ENCODE results near the gene CDR2L. TPM values are rescaled to one million over a fixed set of nuclear protein-coding genes. Genes with fewer than 3 reads are reported as not detected.
"Not testable (repeated sequence)": the region's sequence is repeated elsewhere in the genome, so short reads cannot be mapped to it uniquely, and the experiment has no call there.

Gene CDR2L
- total RNA-seq, 4 donors from 2014 or later, result 2.0 to 5.6 (median 3.6) TPM

- in situ Hi-C loops (cut with MboI; ENCODE audit: low pct_ligation_motif_present in 1 of 4, low pct_unique_long_range_greater_than_20kb in 1 of 4, low sequenced_read_pairs in 3 of 4) (no loop called here), intact Hi-C loops (cut with DNase I; ENCODE audit: low total_unique reads) (no loop called here)
- no peak overlapping the region for H3K4me3 ChIP-seq
- no peak for DNase-seq
- H3K4me1 ChIP-seq, result peaks cover 0 to 14% (median 6%) of the 10 kb centered on the region in 4 donors
- TF ChIP-seq POLR2A (IDR thresholded peaks at IDR 0.05) (no peak), EP300 (IDR thresholded peaks at IDR 0.05; ENCODE audit: low read depth) (no peak), CTCF (IDR thresholded peaks at IDR 0.05) (no peak), POLR2AphosphoS5 (IDR thresholded peaks at IDR 0.05) (no peak)
- H3K36me3 ChIP-seq, result no peaks in the 10 kb centered on the region
- 86% methylated on average over 8 of the region's 8 CpGs; no CpG with 5 or more reads in 1 of the 2 donors for WGBS, 2 donors (ENCODE audit: low coverage in 1 of 2)
- no peaks in the 10 kb centered on the region for H3K9me3 ChIP-seq
- no peak overlapping the region for H3K27ac ChIP-seq
- H3K27me3 ChIP-seq, result no peaks in the 10 kb centered on the region
Measured at GRCh38 chr17:75005291-75005690, 17.9 kb downstream of the CDR2L start.

GRCh38 chr17:75006084-75006483 lies 18.7 kb downstream of the CDR2L start:
- H3K4me3 ChIP-seq; intact Hi-C loops (cut with DNase I; ENCODE audit: low total_unique reads); H3K27me3 ChIP-seq; H3K36me3 ChIP-seq; in situ Hi-C loops (cut with MboI; ENCODE audit: low pct_ligation_motif_present in 1 of 4, low pct_unique_long_range_greater_than_20kb in 1 of 4, low sequenced_read_pairs in 3 of 4); H3K9me3 ChIP-seq; DNase-seq; H3K27ac ChIP-seq: not testable (repeated sequence)
- peaks cover 5 to 20% (median 6%) of the 10 kb centered on the region in 4 donors for H3K4me1 ChIP-seq
- WGBS, 2 donors (ENCODE audit: low coverage in 1 of 2), result 91 to 100% methylated on average over 2 to 6 of the region's 6 CpGs

- 92 to 100% methylated on average over 1 to 5 of the region's 5 CpGs for WGBS, 2 donors (ENCODE audit: low coverage in 1 of 2)
- H3K36me3 ChIP-seq, result no peaks in the 10 kb centered on the region
- H3K9me3 ChIP-seq, result no peaks in the 10 kb centered on the region
- intact Hi-C loops (cut with DNase I; ENCODE audit: low total_unique reads) (no loop called here), in situ Hi-C loops (cut with MboI; ENCODE audit: low pct_ligation_motif_present in 1 of 4, low pct_unique_long_range_greater_than_20kb in 1 of 4, low sequenced_read_pairs in 3 of 4) (no loop called here)
- no peak overlapping the region for H3K27ac ChIP-seq
- TF ChIP-seq CTCF (IDR thresholded peaks at IDR 0.05) (peak in 1 of 5 experiments; percentile 8), POLR2A (IDR thresholded peaks at IDR 0.05) (no peak)
- no peaks in the 10 kb centered on the region for H3K27me3 ChIP-seq
- H3K4me1 ChIP-seq, result peaks cover 10 to 26% (median 11%) of the 10 kb centered on the region in 4 donors
- DNase-seq, result no peak
- no peak overlapping the region for H3K4me3 ChIP-seq
Measured at GRCh38 chr17:75006653-75007052, 19.2 kb downstream of the CDR2L start.

GRCh38 chr17:75008373-75008772 lies 20.9 kb downstream of the CDR2L start:
- in situ Hi-C loops (cut with MboI; ENCODE audit: low pct_ligation_motif_present in 1 of 4, low pct_unique_long_range_greater_than_20kb in 1 of 4, low sequenced_read_pairs in 3 of 4) (no loop called here), intact Hi-C loops (cut with DNase I; ENCODE audit: low total_unique reads) (no loop called here)
- no peak for TF ChIP-seq EP300 (IDR thresholded peaks at IDR 0.05; ENCODE audit: low read depth)
- no peak for TF ChIP-seq POLR2AphosphoS5 (IDR thresholded peaks at IDR 0.05)
- no peak for TF ChIP-seq CTCF (IDR thresholded peaks at IDR 0.05)
- no peak for TF ChIP-seq POLR2A (IDR thresholded peaks at IDR 0.05)
- DNase-seq, result no peak
- Histone ChIP-seq H3K9me3 (no peaks in the 10 kb centered on the region), H3K36me3 (no peaks in the 10 kb centered on the region), H3K4me3 (no peak overlapping the region), H3K4me1 (peaks cover 16 to 36% (median 21%) of the 10 kb centered on the region in 4 donors), H3K27ac (no peak overlapping the region), H3K27me3 (no peaks in the 10 kb centered on the region)
- WGBS, 2 donors (ENCODE audit: low coverage in 1 of 2), result 57 to 100% methylated on average over 1 to 6 of the region's 6 CpGs

GRCh38 chr17:75009139-75009724 lies 21.8 kb downstream of the CDR2L start:
- H3K9me3 ChIP-seq, result no peaks in the 10 kb centered on the region
- no peaks in the 10 kb centered on the region for H3K27me3 ChIP-seq
- H3K36me3 ChIP-seq, result no peaks in the 10 kb centered on the region
- TF ChIP-seq CTCF (IDR thresholded peaks at IDR 0.05), result no peak
- no peak for TF ChIP-seq POLR2A (IDR thresholded peaks at IDR 0.05)
- TF ChIP-seq EP300 (IDR thresholded peaks at IDR 0.05; ENCODE audit: low read depth), result no peak
- TF ChIP-seq POLR2AphosphoS5 (IDR thresholded peaks at IDR 0.05), result no peak
- intact Hi-C loops (cut with DNase I; ENCODE audit: low total_unique reads) (no loop called here), in situ Hi-C loops (cut with MboI; ENCODE audit: low pct_ligation_motif_present in 1 of 4, low pct_unique_long_range_greater_than_20kb in 1 of 4, low sequenced_read_pairs in 3 of 4) (no loop called here)
- H3K27ac ChIP-seq, result peak overlapping the region; percentile 37 to 91 (median 70)
- H3K4me1 ChIP-seq, result peaks cover 21 to 42% (median 26%) of the 10 kb centered on the region in 4 donors
- H3K4me3 ChIP-seq, result no peak overlapping the region
- WGBS, 2 donors (ENCODE audit: low coverage in 1 of 2), result 17 to 20% methylated on average over 2 of the region's 2 CpGs
- peak; percentile 49 for DNase-seq
